ENCODE measurements around the gene FAM200B. TPM values are rescaled to one million over a fixed set of nuclear protein-coding genes. Genes with fewer than 3 reads are reported as not detected.

Gene FAM200B
- total and polyA plus RNA-seq, 2 donors (not counting 1 experiment from before 2014, with no cell fraction given): 22.6 to 35.1 TPM

GRCh38 chr4:15653864-15654592 is 27.6 kb upstream of the FAM200B start:
- Histone ChIP-seq H3K4me3 (replicated peaks in 1 of 4; ENCODE audit: control extremely low read depth in 1 of 4, insufficient read depth in 1 of 4, low read depth in 3 of 4, low read length in 4 of 4) (peak overlapping the region; percentile 58 to 90 (median 75)), H3K9me3 (ENCODE audit: control insufficient read depth, insufficient read depth, low read depth, low read length) (no peaks in the 10 kb centered on the region), H3K79me2 (ENCODE audit: control insufficient read depth, insufficient read depth, low read length) (peaks cover 59% of the 10 kb centered on the region), H3K4me1 (ENCODE audit: control insufficient read depth, extremely low read depth, insufficient read depth, low read length) (peaks cover 5% of the 10 kb centered on the region), H3K4me2 (ENCODE audit: extremely low read depth, insufficient read depth, low read length) (peak overlapping the region; percentile 97), H2AFZ (ENCODE audit: low read length) (no peak overlapping the region), H4K20me1 (ENCODE audit: control insufficient read depth, extremely low read depth, insufficient read depth, low read length) (no peaks in the 10 kb centered on the region), H3K27me3 (ENCODE audit: control insufficient read depth, insufficient read depth, low read length) (no peaks in the 10 kb centered on the region), H3K27ac (ENCODE audit: insufficient read depth, low read length) (peak overlapping the region; percentile 98), H3K36me3 (ENCODE audit: control insufficient read depth, insufficient read depth, low read length) (no peaks in the 10 kb centered on the region), H3K9ac (ENCODE audit: insufficient read depth, low read length) (peak overlapping the region; percentile 82)
- DNase-seq (ENCODE audit: low read depth in 2 of 2): peak; percentile 74 to 77
- TF ChIP-seq EZH2 (IDR thresholded peaks at IDR 0.05; ENCODE audit: low read length, missing control alignments) (no peak), CTCF (conservative IDR thresholded peaks at IDR 0.05 in 1 of 2, IDR thresholded peaks at IDR 0.05 in 1 of 2; ENCODE audit: low read depth in 1 of 2, low read length in 2 of 2) (no peak)

GRCh38 chr4:15654593-15655222 is 26.9 kb upstream of the FAM200B start:
- peak; percentile 33 to 41 for DNase-seq (ENCODE audit: low read depth in 2 of 2)
- peak overlapping the region; percentile 80 for H2AFZ ChIP-seq (ENCODE audit: low read length)
- peak overlapping the region; percentile 82 for H3K9ac ChIP-seq (ENCODE audit: insufficient read depth, low read length)
- H3K4me2 ChIP-seq (ENCODE audit: extremely low read depth, insufficient read depth, low read length): peak overlapping the region; percentile 97
- no peaks in the 10 kb centered on the region for H4K20me1 ChIP-seq (ENCODE audit: control insufficient read depth, extremely low read depth, insufficient read depth, low read length)
- H3K79me2 ChIP-seq (ENCODE audit: control insufficient read depth, insufficient read depth, low read length): peaks cover 53% of the 10 kb centered on the region
- H3K4me3 ChIP-seq (replicated peaks in 1 of 4; ENCODE audit: control extremely low read depth in 1 of 4, insufficient read depth in 1 of 4, low read depth in 3 of 4, low read length in 4 of 4): peak overlapping the region; percentile 58 to 90 (median 75)
- no peaks in the 10 kb centered on the region for H3K36me3 ChIP-seq (ENCODE audit: control insufficient read depth, insufficient read depth, low read length)
- no peaks in the 10 kb centered on the region for H3K9me3 ChIP-seq (ENCODE audit: control insufficient read depth, insufficient read depth, low read depth, low read length)
- H3K27me3 ChIP-seq (ENCODE audit: control insufficient read depth, insufficient read depth, low read length): no peaks in the 10 kb centered on the region
- TF ChIP-seq CTCF (conservative IDR thresholded peaks at IDR 0.05 in 1 of 2, IDR thresholded peaks at IDR 0.05 in 1 of 2; ENCODE audit: low read depth in 1 of 2, low read length in 2 of 2) (no peak), EZH2 (IDR thresholded peaks at IDR 0.05; ENCODE audit: low read length, missing control alignments) (no peak)
- H3K4me1 ChIP-seq (ENCODE audit: control insufficient read depth, extremely low read depth, insufficient read depth, low read length): peaks cover 5% of the 10 kb centered on the region
- H3K27ac ChIP-seq (ENCODE audit: insufficient read depth, low read length): peak overlapping the region; percentile 98

GRCh38 chr4:15655223-15656037 is 26.2 kb upstream of the FAM200B start, which contains the start of gene FBXL5:
FBXL5 (minus strand) TSS chr4:15655357; CDS start chr4:15655287, 70 bp downstream.
- Histone ChIP-seq H3K9me3 (ENCODE audit: control insufficient read depth, insufficient read depth, low read depth, low read length) (no peaks in the 10 kb centered on the region), H3K4me2 (ENCODE audit: extremely low read depth, insufficient read depth, low read length) (peak within 1 kb of the TSS; percentile 98), H3K4me1 (ENCODE audit: control insufficient read depth, extremely low read depth, insufficient read depth, low read length) (peaks cover 5% of the 10 kb centered on the region), H3K27me3 (ENCODE audit: control insufficient read depth, insufficient read depth, low read length) (no peaks in the 10 kb centered on the region), H4K20me1 (ENCODE audit: control insufficient read depth, extremely low read depth, insufficient read depth, low read length) (no peaks in the 10 kb centered on the region), H3K9ac (ENCODE audit: insufficient read depth, low read length) (peak within 1 kb of the TSS; percentile 95), H3K36me3 (ENCODE audit: control insufficient read depth, insufficient read depth, low read length) (no peaks in the 10 kb centered on the region), H2AFZ (ENCODE audit: low read length) (peak within 1 kb of the TSS; percentile 99), H3K4me3 (replicated peaks in 1 of 4; ENCODE audit: control extremely low read depth in 1 of 4, insufficient read depth in 1 of 4, low read depth in 3 of 4, low read length in 4 of 4) (peak within 1 kb of the TSS; percentile 58 to 90 (median 75)), H3K79me2 (ENCODE audit: control insufficient read depth, insufficient read depth, low read length) (peaks cover 45% of the 10 kb centered on the region), H3K27ac (ENCODE audit: insufficient read depth, low read length) (peak within 1 kb of the TSS; percentile 98)
- TF ChIP-seq EZH2 (IDR thresholded peaks at IDR 0.05; ENCODE audit: low read length, missing control alignments): no peak
- TF ChIP-seq CTCF (conservative IDR thresholded peaks at IDR 0.05 in 1 of 2, IDR thresholded peaks at IDR 0.05 in 1 of 2; ENCODE audit: low read depth in 1 of 2, low read length in 2 of 2): no peak
- DNase-seq (ENCODE audit: low read depth in 2 of 2): peak; percentile 87

Data from fibroblast of lung (primary cell).